ENCODE results near the gene RASEF.

The RASEF gene

GRCh38 chr9:83060556-83060955, 2.4 kb downstream of the RASEF start:
- Histone ChIP-seq H3K36me3 (ENCODE audit: insufficient read depth, low read length) (no peaks in the 10 kb centered on the region), H3K4me2 (ENCODE audit: low read depth, low read length, poor library complexity, severe bottlenecking) (no peak overlapping the region), H2AFZ (ENCODE audit: low read length) (no peak overlapping the region), H3K27me3 (ENCODE audit: insufficient read depth, low read length, poor library complexity, severe bottlenecking) (no peaks in the 10 kb centered on the region), H3K9ac (ENCODE audit: low read depth, low read length, poor library complexity, severe bottlenecking) (no peak overlapping the region), H4K20me1 (ENCODE audit: insufficient read depth, low read length, poor library complexity, severe bottlenecking) (no peaks in the 10 kb centered on the region), H3F3A (ENCODE audit: low read depth) (no peaks in the 10 kb centered on the region), H3K4me3 (ENCODE audit: low read length, poor library complexity, severe bottlenecking) (no peak overlapping the region), H3K79me2 (ENCODE audit: insufficient read depth, low read length) (no peaks in the 10 kb centered on the region), H3K4me1 (ENCODE audit: insufficient read depth, low read length, poor library complexity, severe bottlenecking) (no peaks in the 10 kb centered on the region), H3K9me3 (ENCODE audit: insufficient read depth, low read depth, low read length) (no peaks in the 10 kb centered on the region), H3K9me2 (replicated peaks; ENCODE audit: low read depth, low read length) (no peaks in the 10 kb centered on the region)
- TF ChIP-seq EZH2phosphoT487 (IDR thresholded peaks at IDR 0.05; ENCODE audit: borderline replicate concordance) (no peak), CTCF (conservative IDR thresholded peaks at IDR 0.05; ENCODE audit: low read length) (no peak)

GRCh38 chr9:83059417-83059816, 3.5 kb downstream of the RASEF start:
- Histone ChIP-seq H3K4me1 (ENCODE audit: insufficient read depth, low read length, poor library complexity, severe bottlenecking) (no peaks in the 10 kb centered on the region), H3K27me3 (ENCODE audit: insufficient read depth, low read length, poor library complexity, severe bottlenecking) (no peaks in the 10 kb centered on the region), H3K4me2 (ENCODE audit: low read depth, low read length, poor library complexity, severe bottlenecking) (no peak overlapping the region), H3K36me3 (ENCODE audit: insufficient read depth, low read length) (no peaks in the 10 kb centered on the region), H3K79me2 (ENCODE audit: insufficient read depth, low read length) (no peaks in the 10 kb centered on the region), H3K9me2 (replicated peaks; ENCODE audit: low read depth, low read length) (no peaks in the 10 kb centered on the region), H3K9me3 (ENCODE audit: insufficient read depth, low read depth, low read length) (no peaks in the 10 kb centered on the region), H3K9ac (ENCODE audit: low read depth, low read length, poor library complexity, severe bottlenecking) (no peak overlapping the region), H3F3A (ENCODE audit: low read depth) (no peaks in the 10 kb centered on the region), H2AFZ (ENCODE audit: low read length) (no peak overlapping the region), H4K20me1 (ENCODE audit: insufficient read depth, low read length, poor library complexity, severe bottlenecking) (no peaks in the 10 kb centered on the region), H3K4me3 (ENCODE audit: low read length, poor library complexity, severe bottlenecking) (no peak overlapping the region)
- no peak for TF ChIP-seq CTCF (conservative IDR thresholded peaks at IDR 0.05; ENCODE audit: low read length)

GRCh38 chr9:83056911-83057310, 6.0 kb downstream of the RASEF start:
- Histone ChIP-seq H3K36me3 (ENCODE audit: insufficient read depth, low read length) (no peaks in the 10 kb centered on the region), H4K20me1 (ENCODE audit: insufficient read depth, low read length, poor library complexity, severe bottlenecking) (no peaks in the 10 kb centered on the region), H3K9ac (ENCODE audit: low read depth, low read length, poor library complexity, severe bottlenecking) (no peak overlapping the region), H3F3A (ENCODE audit: low read depth) (no peaks in the 10 kb centered on the region), H3K9me3 (ENCODE audit: insufficient read depth, low read depth, low read length) (no peaks in the 10 kb centered on the region), H3K4me1 (ENCODE audit: insufficient read depth, low read length, poor library complexity, severe bottlenecking) (no peaks in the 10 kb centered on the region), H3K4me2 (ENCODE audit: low read depth, low read length, poor library complexity, severe bottlenecking) (no peak overlapping the region), H3K4me3 (ENCODE audit: low read length, poor library complexity, severe bottlenecking) (no peak overlapping the region), H3K9me2 (replicated peaks; ENCODE audit: low read depth, low read length) (no peaks in the 10 kb centered on the region), H3K79me2 (ENCODE audit: insufficient read depth, low read length) (no peaks in the 10 kb centered on the region), H3K27me3 (ENCODE audit: insufficient read depth, low read length, poor library complexity, severe bottlenecking) (no peaks in the 10 kb centered on the region), H2AFZ (ENCODE audit: low read length) (no peak overlapping the region)
- no peak for TF ChIP-seq CTCF (conservative IDR thresholded peaks at IDR 0.05; ENCODE audit: low read length)
- no peak for TF ChIP-seq EZH2phosphoT487 (IDR thresholded peaks at IDR 0.05; ENCODE audit: borderline replicate concordance)

All from Loucy (cell line).